Common myeloid progenitor, CD34-positive (primary cell): ENCODE measurements around the gene FAM168A.

Source experiments
- CTCF ChIA-PET: fragments of 350-600 bp; sonication (Branson Sonifier 250); formaldehyde crosslinking; loops from one replicate; lab custom pipeline; 2021; ENCODE audit warnings: antibody characterized with exemption; lab: Charles Lee
- POLR2A ChIA-PET: fragments of 350-600 bp; sonication (Branson Sonifier 250); formaldehyde crosslinking; loops from one replicate; lab custom pipeline; 2021; ENCODE audit warnings: antibody characterized with exemption; lab: Charles Lee
- DNase-seq, 3 donors: peaks; one replicate each; pipeline versions ENCODE4 v3.0.0 to v3.0.0-alpha.2; 2013
- H3K27ac ChIP-seq, 2 experiments: 1 replicate in 1 of 2; 2 replicates in 1 of 2; pipeline ENCODE4 v1.7.0; 2013; ENCODE audit warnings: inconsistent platforms in 2 of 2, low read length in 2 of 2, mild to moderate bottlenecking in 2 of 2, low read depth in 1 of 2, moderate library complexity in 1 of 2; ENCODE audit not compliant: severe bottlenecking in 2 of 2, insufficient read depth in 1 of 2, poor library complexity in 1 of 2
- H3K27me3 ChIP-seq, 5 experiments: replicated peaks in 2 of 5; 1 replicate in 3 of 5; 2 replicates in 2 of 5; pipeline versions ENCODE4 v1.6.1 to v1.7.0; 2013; ENCODE audit warnings: low read length in 4 of 5, mild to moderate bottlenecking in 2 of 5, moderate library complexity in 2 of 5, inconsistent platforms in 1 of 5; ENCODE audit not compliant: insufficient read depth in 5 of 5, control insufficient read depth in 4 of 5
- H3K36me3 ChIP-seq, 4 experiments: 1 replicate in 2 of 4; 2 replicates in 2 of 4; pipeline versions ENCODE4 v1.6.1 to v1.7.0; 2013; ENCODE audit warnings: low read length in 3 of 4, control low read depth in 1 of 4, mild to moderate bottlenecking in 1 of 4; ENCODE audit not compliant: control insufficient read depth in 4 of 4, insufficient read depth in 4 of 4
- H3K4me1 ChIP-seq, 4 experiments: 1 replicate in 3 of 4; 2 replicates in 1 of 4; pipeline versions ENCODE4 v1.6.1 to v1.7.1; 2013; ENCODE audit warnings: low read length in 3 of 4, mild to moderate bottlenecking in 3 of 4, control low read depth in 1 of 4, inconsistent platforms in 1 of 4, moderate library complexity in 1 of 4; ENCODE audit not compliant: control insufficient read depth in 4 of 4, insufficient read depth in 4 of 4; ENCODE audit errors: control extremely low read depth in 1 of 4
- H3K4me3 ChIP-seq, 7 experiments: 1 replicate in 4 of 7; 2 replicates in 3 of 7; pipeline versions ENCODE4 v1.5.1 to v1.7.0; 2013; ENCODE audit warnings: mild to moderate bottlenecking in 7 of 7, low read length in 6 of 7, moderate library complexity in 6 of 7, inconsistent platforms in 2 of 7, low read depth in 2 of 7, control low read depth in 1 of 7; ENCODE audit not compliant: insufficient read depth in 4 of 7, control insufficient read depth in 1 of 7; ENCODE audit errors: extremely low read depth in 1 of 7
- H3K9me3 ChIP-seq, 5 experiments: 1 replicate in 4 of 5; 2 replicates in 1 of 5; pipeline versions ENCODE4 v1.6.1 to v1.7.1; 2013; ENCODE audit warnings: low read length in 4 of 5, mild to moderate bottlenecking in 2 of 5, inconsistent platforms in 1 of 5, low read depth in 1 of 5, moderate library complexity in 1 of 5; ENCODE audit not compliant: control insufficient read depth in 4 of 5, insufficient read depth in 2 of 5; ENCODE audit errors: control extremely low read depth in 1 of 5
- WGBS: methylation state at CpG from one replicate; pipeline ENCODE4 v1.1.5; 2013; ENCODE audit not compliant: insufficient coverage; 5-methylcytosine and 5-hydroxymethylcytosine counted together

The FAM168A gene

GRCh38 chr11:73392108-73393010 is 205.6 kb downstream of the FAM168A start:
- Histone ChIP-seq H3K4me3 (no peak overlapping the region), H3K27ac (no peak overlapping the region), H3K36me3 (peaks cover 0 to 91% (median 40%) of the 10 kb centered on the region in 4 experiments), H3K9me3 (no peaks in the 10 kb centered on the region), H3K27me3 (no peaks in the 10 kb centered on the region), H3K4me1 (peaks cover 0 to 49% (median 36%) of the 10 kb centered on the region in 4 experiments)
- POLR2A ChIA-PET: interaction anchor here (0.7 to 1.5 kb wide), 7 partner anchors 8 to 206 kb away, joined by 3 to 9 read pairs (median 3); partner anchors contain the start of gene RELT
- CTCF ChIA-PET: interaction anchor here (0.6 to 19.4 kb wide), 19 partner anchors 7 to 268 kb away, joined by 3 to 348 read pairs (median 5); partner anchors contain the start of gene RELT
- DNase-seq: no peak
- WGBS: 96% methylated on average over 28 of the region's 31 CpGs

DNA sequence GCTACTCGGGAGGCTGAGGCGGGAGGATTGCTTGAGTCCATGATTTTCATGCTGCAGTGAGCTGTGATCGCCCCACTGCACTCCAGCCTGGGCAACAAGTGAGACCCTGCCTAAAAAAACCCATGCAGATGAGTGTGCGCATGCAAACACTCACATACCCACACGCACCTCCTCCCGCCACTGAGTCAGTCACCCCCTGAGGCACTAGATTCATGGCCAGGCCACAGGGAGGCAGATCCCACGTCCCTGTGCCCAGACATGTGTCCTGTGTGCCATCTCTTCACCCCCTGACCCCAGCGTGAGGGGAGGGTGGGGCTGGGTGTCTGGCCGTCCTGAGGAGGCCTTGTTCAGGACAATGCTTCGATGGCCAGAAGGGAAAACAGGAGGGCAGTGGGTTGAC is 206.2 kb downstream of the FAM168A start:
- Histone ChIP-seq H3K36me3 (peaks cover 0 to 84% (median 36%) of the 10 kb centered on the region in 4 experiments), H3K4me1 (peaks cover 0 to 55% (median 43%) of the 10 kb centered on the region in 4 experiments), H3K27ac (no peak overlapping the region), H3K27me3 (no peaks in the 10 kb centered on the region), H3K9me3 (no peaks in the 10 kb centered on the region), H3K4me3 (no peak overlapping the region)
- POLR2A ChIA-PET: interaction anchor here (1.1 to 1.2 kb wide), 2 partner anchors 8 to 19 kb away, joined by 3 read pairs; no protein-coding TSS in a partner anchor
- CTCF ChIA-PET: interaction anchor here (0.8 to 19.4 kb wide), 4 partner anchors 17 to 94 kb away, joined by 3 to 348 read pairs (median 8); no protein-coding TSS in a partner anchor
- WGBS: 99% methylated on average over 7 of the region's 10 CpGs
- DNase-seq: no peak

- peaks cover 0 to 79% (median 32%) of the 10 kb centered on the region in 4 experiments for H3K36me3 ChIP-seq
- no peak overlapping the region for H3K4me3 ChIP-seq
- no peaks in the 10 kb centered on the region for H3K27me3 ChIP-seq
- POLR2A ChIA-PET: no interaction called here
- 93% methylated on average over 8 of the region's 12 CpGs for WGBS
- DNase-seq: no peak
- CTCF ChIA-PET: interaction anchor here (1.1 to 19.4 kb wide), 4 partner anchors 11 to 270 kb away, joined by 3 to 348 read pairs (median 6); no protein-coding TSS in a partner anchor
- no peaks in the 10 kb centered on the region for H3K9me3 ChIP-seq
- peaks cover 0 to 63% (median 50%) of the 10 kb centered on the region in 4 experiments for H3K4me1 ChIP-seq
- no peak overlapping the region for H3K27ac ChIP-seq
These were observed 207.0 kb downstream of the FAM168A start for GRCh38 chr11:73390601-73391565.

GRCh38 chr11:73389916-73390315 is 208.0 kb downstream of the FAM168A start:
- Histone ChIP-seq H3K27ac (no peak overlapping the region), H3K27me3 (no peaks in the 10 kb centered on the region), H3K4me3 (no peak overlapping the region), H3K9me3 (no peaks in the 10 kb centered on the region), H3K36me3 (peaks cover 0 to 69% (median 25%) of the 10 kb centered on the region in 4 experiments), H3K4me1 (peaks cover 6 to 73% (median 60%) of the 10 kb centered on the region in 4 experiments)
- POLR2A ChIA-PET: interaction anchor here (4.1 kb wide), 1 partner anchor 13 kb away, joined by 18 read pairs; the partner anchor contains the start of gene RELT
- DNase-seq: no peak
- CTCF ChIA-PET: interaction anchor here (1.1 to 19.4 kb wide), 6 partner anchors 9 to 271 kb away, joined by 3 to 348 read pairs (median 4); no protein-coding TSS in a partner anchor
- WGBS: 73% methylated on average over 7 of the region's 7 CpGs

GRCh38 chr11:73389134-73389525 is 208.8 kb downstream of the FAM168A start:
- Histone ChIP-seq H3K36me3 (peaks cover 0 to 67% (median 20%) of the 10 kb centered on the region in 4 experiments), H3K27ac (no peak overlapping the region), H3K9me3 (no peaks in the 10 kb centered on the region), H3K4me1 (peaks cover 6 to 81% (median 68%) of the 10 kb centered on the region in 4 experiments), H3K27me3 (no peaks in the 10 kb centered on the region), H3K4me3 (no peak overlapping the region)
- POLR2A ChIA-PET: interaction anchor here (4.1 kb wide), 1 partner anchor 13 kb away, joined by 18 read pairs; the partner anchor contains the start of gene RELT
- CTCF ChIA-PET: interaction anchor here (1.0 to 19.4 kb wide), 9 partner anchors 10 to 272 kb away, joined by 3 to 348 read pairs (median 4); no protein-coding TSS in a partner anchor
- DNase-seq: no peak
- 81% methylated on average over 6 of the region's 6 CpGs for WGBS
